ENCODE data around the gene TRIM77. TPM values are rescaled to one million over a fixed set of nuclear protein-coding genes. Genes with fewer than 3 reads are reported as not detected.
"Not testable (repeated sequence)": the region's sequence is repeated elsewhere in the genome, so short reads cannot be mapped to it uniquely, and the experiment has no call there.

TRIM77 gene
- total RNA-seq, 5 donors from 2014 or later (not counting 1 experiment from before 2014, with no cell fraction given) = not detected

GRCh38 chr11:89741406-89741805, 31.3 kb downstream of the TRIM77 start:
- H3K27me3 ChIP-seq (replicated peaks in 1 of 2; ENCODE audit: control insufficient read depth in 2 of 2, extremely low read depth in 1 of 2, insufficient read depth in 2 of 2, low read length in 1 of 2); H3K36me3 Mint-ChIP-seq; H3K27ac Mint-ChIP-seq; H3K4me1 ChIP-seq (ENCODE audit: control insufficient read depth in 1 of 2, extremely low read depth in 1 of 2, insufficient read depth in 2 of 2, low read length in 2 of 2); H3K9me3 ChIP-seq; H3K4me1 Mint-ChIP-seq; POLR2A ChIA-PET; CTCF ChIA-PET; H3K36me3 ChIP-seq (ENCODE audit: control insufficient read depth in 2 of 2, extremely low read depth in 1 of 2, insufficient read depth in 1 of 2, low read length in 1 of 2); H3K4me3 ChIP-seq (ENCODE audit: control insufficient read depth in 1 of 2, extremely low read depth in 1 of 2, low read length in 1 of 2); H3K27me3 Mint-ChIP-seq; DNase-seq; H3K4me3 Mint-ChIP-seq; ATAC-seq (replicated peaks in 1 of 4); H3K27ac ChIP-seq (ENCODE audit: low read length); H3K9me3 Mint-ChIP-seq: not testable (repeated sequence)
- WGBS (ENCODE audit: insufficient coverage) = 61% methylated on average over 3 of the region's 7 CpGs

- CTCF ChIA-PET; H3K4me1 Mint-ChIP-seq; H3K27me3 Mint-ChIP-seq; H3K9me3 ChIP-seq; H3K27ac Mint-ChIP-seq; H3K9me3 Mint-ChIP-seq; H3K4me1 ChIP-seq (ENCODE audit: control insufficient read depth in 1 of 2, extremely low read depth in 1 of 2, insufficient read depth in 2 of 2, low read length in 2 of 2); H3K36me3 ChIP-seq (ENCODE audit: control insufficient read depth in 2 of 2, extremely low read depth in 1 of 2, insufficient read depth in 1 of 2, low read length in 1 of 2); H3K27ac ChIP-seq (ENCODE audit: low read length); POLR2A ChIA-PET; H3K4me3 Mint-ChIP-seq; ATAC-seq (replicated peaks in 1 of 4); H3K4me3 ChIP-seq (ENCODE audit: control insufficient read depth in 1 of 2, extremely low read depth in 1 of 2, low read length in 1 of 2); H3K27me3 ChIP-seq (replicated peaks in 1 of 2; ENCODE audit: control insufficient read depth in 2 of 2, extremely low read depth in 1 of 2, insufficient read depth in 2 of 2, low read length in 1 of 2); H3K36me3 Mint-ChIP-seq; DNase-seq: not testable (repeated sequence)
- 95% methylated on average over 9 of the region's 28 CpGs for WGBS (ENCODE audit: insufficient coverage)
These were observed 34.1 kb downstream of the TRIM77 start for GRCh38 chr11:89744158-89744557.

- H3K36me3 Mint-ChIP-seq; H3K9me3 Mint-ChIP-seq; ATAC-seq (replicated peaks in 1 of 4); H3K27ac Mint-ChIP-seq; POLR2A ChIA-PET; H3K4me1 Mint-ChIP-seq; H3K27me3 ChIP-seq (replicated peaks in 1 of 2; ENCODE audit: control insufficient read depth in 2 of 2, extremely low read depth in 1 of 2, insufficient read depth in 2 of 2, low read length in 1 of 2); H3K4me3 Mint-ChIP-seq; H3K9me3 ChIP-seq; DNase-seq; H3K36me3 ChIP-seq (ENCODE audit: control insufficient read depth in 2 of 2, extremely low read depth in 1 of 2, insufficient read depth in 1 of 2, low read length in 1 of 2); H3K27me3 Mint-ChIP-seq; H3K27ac ChIP-seq (ENCODE audit: low read length); H3K4me1 ChIP-seq (ENCODE audit: control insufficient read depth in 1 of 2, extremely low read depth in 1 of 2, insufficient read depth in 2 of 2, low read length in 2 of 2); CTCF ChIA-PET; H3K4me3 ChIP-seq (ENCODE audit: control insufficient read depth in 1 of 2, extremely low read depth in 1 of 2, low read length in 1 of 2): not testable (repeated sequence)
These were observed 40.7 kb downstream of the TRIM77 start for GRCh38 chr11:89750822-89751221.

Other genes starting within 250 kb of the TRIM77 start
- not detected for gene NOX4, start 218.9 kb upstream of the TRIM77 start, total RNA-seq
- not detected for gene TRIM49, start 98.3 kb downstream of the TRIM77 start, total RNA-seq
- gene TRIM64B, start 168.2 kb downstream of the TRIM77 start, total RNA-seq = not detected
- not detected for gene TRIM49D1, start 211.9 kb downstream of the TRIM77 start, total RNA-seq
- not detected for gene TRIM49D2, start 213.8 kb downstream of the TRIM77 start, total RNA-seq